ENCODE measurements around the gene MAPRE3. TPM values are rescaled to one million over a fixed set of nuclear protein-coding genes. Genes with fewer than 3 reads are reported as not detected.

The MAPRE3 gene
- total and polyA plus RNA-seq, 2 donors (not counting 3 experiments of a cell fraction or from before 2014, with no cell fraction given) = 4.4 to 6.1 TPM

DNA sequence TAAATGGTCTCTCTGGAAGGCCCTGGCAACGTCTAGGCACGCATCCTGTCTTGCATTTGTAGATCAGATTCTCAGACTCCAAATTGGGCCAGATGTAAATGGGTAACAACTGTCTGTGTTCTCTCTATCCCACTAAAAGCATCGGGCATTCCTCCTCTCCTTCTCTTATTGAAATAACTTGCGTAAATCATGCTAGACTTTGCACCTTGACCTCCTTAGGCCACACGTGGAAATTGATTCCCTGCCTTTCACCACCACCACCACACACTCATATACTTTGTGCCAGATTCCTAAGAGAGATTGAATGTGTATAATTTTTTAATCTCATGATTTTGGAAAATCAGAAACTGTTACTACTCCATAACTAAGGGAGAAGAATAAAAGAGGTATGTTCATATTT, 21.3 kb downstream of the MAPRE3 start:
- CTCF ChIA-PET = interaction anchor here (1.4 to 2.3 kb wide), 2 partner anchors 18 to 30 kb away, joined by 3 to 9 read pairs; no protein-coding TSS in a partner anchor
- Histone ChIP-seq H3K4me1 (ENCODE audit: control insufficient read depth, extremely low read depth, insufficient read depth, low read length) (peaks cover 7% of the 10 kb centered on the region), H4K20me1 (replicated peaks; ENCODE audit: control insufficient read depth, extremely low read depth, insufficient read depth, low read length) (no peaks in the 10 kb centered on the region), H3K36me3 (ENCODE audit: control insufficient read depth in 2 of 2, extremely low read depth in 1 of 2, insufficient read depth in 2 of 2, low read length in 2 of 2) (no peaks in the 10 kb centered on the region), H3K27me3 (ENCODE audit: control insufficient read depth in 2 of 2, insufficient read depth in 2 of 2, low read length in 2 of 2) (peaks cover 3 to 10% of the 10 kb centered on the region in 2 experiments), H3K79me2 (ENCODE audit: control insufficient read depth, insufficient read depth, low read length) (no peaks in the 10 kb centered on the region), H3K9ac (replicated peaks; ENCODE audit: extremely low read depth, insufficient read depth, low read length) (no peak overlapping the region), H3K4me2 (ENCODE audit: insufficient read depth, low read length) (no peak overlapping the region), H3K9me3 (replicated peaks; ENCODE audit: control insufficient read depth, insufficient read depth, low read length) (no peaks in the 10 kb centered on the region), H3K4me3 (replicated peaks in 1 of 3; ENCODE audit: insufficient read depth in 1 of 3, low read depth in 1 of 3, low read length in 3 of 3) (no peak overlapping the region), H3K9me1 (replicated peaks; ENCODE audit: control insufficient read depth, extremely low read depth, insufficient read depth, low read length) (no peaks in the 10 kb centered on the region), H3K27ac (ENCODE audit: insufficient read depth, low read depth, low read length) (no peak overlapping the region), H2AFZ (ENCODE audit: low read depth, low read length) (no peak overlapping the region)
- no peak for FAIRE-seq
- dilution Hi-C loops (cut with MboI; ENCODE audit: extremely low pct_ligation_motif_present, low sequenced_read_pairs) (no loop called here), intact Hi-C loops (cut with micrococcal nuclease) (no loop called here)
- TF ChIP-seq, protein P1, sequence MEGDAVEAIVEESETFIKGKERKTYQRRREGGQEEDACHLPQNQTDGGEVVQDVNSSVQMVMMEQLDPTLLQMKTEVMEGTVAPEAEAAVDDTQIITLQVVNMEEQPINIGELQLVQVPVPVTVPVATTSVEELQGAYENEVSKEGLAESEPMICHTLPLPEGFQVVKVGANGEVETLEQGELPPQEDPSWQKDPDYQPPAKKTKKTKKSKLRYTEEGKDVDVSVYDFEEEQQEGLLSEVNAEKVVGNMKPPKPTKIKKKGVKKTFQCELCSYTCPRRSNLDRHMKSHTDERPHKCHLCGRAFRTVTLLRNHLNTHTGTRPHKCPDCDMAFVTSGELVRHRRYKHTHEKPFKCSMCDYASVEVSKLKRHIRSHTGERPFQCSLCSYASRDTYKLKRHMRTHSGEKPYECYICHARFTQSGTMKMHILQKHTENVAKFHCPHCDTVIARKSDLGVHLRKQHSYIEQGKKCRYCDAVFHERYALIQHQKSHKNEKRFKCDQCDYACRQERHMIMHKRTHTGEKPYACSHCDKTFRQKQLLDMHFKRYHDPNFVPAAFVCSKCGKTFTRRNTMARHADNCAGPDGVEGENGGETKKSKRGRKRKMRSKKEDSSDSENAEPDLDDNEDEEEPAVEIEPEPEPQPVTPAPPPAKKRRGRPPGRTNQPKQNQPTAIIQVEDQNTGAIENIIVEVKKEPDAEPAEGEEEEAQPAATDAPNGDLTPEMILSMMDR (IDR thresholded peaks at IDR 0.05; ENCODE audit: extremely low read depth in 1 of 2, insufficient read depth in 1 of 2, low read depth in 1 of 2, low read length in 2 of 2) = no peak
- TF ChIP-seq MAX (IDR thresholded peaks at IDR 0.05; ENCODE audit: insufficient read depth, insufficient read length) (no peak), POLR2A (IDR thresholded peaks at IDR 0.05; ENCODE audit: low read depth, low read length) (no peak), FOS (IDR thresholded peaks at IDR 0.05; ENCODE audit: borderline replicate concordance, insufficient read depth, low read length) (no peak), EZH2 (IDR thresholded peaks at IDR 0.05; ENCODE audit: borderline replicate concordance, low read depth, low read length, severe bottlenecking) (no peak), GATA2 (IDR thresholded peaks at IDR 0.05; ENCODE audit: insufficient read depth, insufficient read length, low read depth, low read length) (no peak), JUN (IDR thresholded peaks at IDR 0.05; ENCODE audit: borderline replicate concordance, insufficient read depth, insufficient read length, low read depth) (no peak), POLR2AphosphoS5 (IDR thresholded peaks at IDR 0.05; ENCODE audit: insufficient read depth, low read depth, low read length) (no peak), MYC (IDR thresholded peaks at IDR 0.05; ENCODE audit: low read depth, low read length) (no peak)
- no peak for DNase-seq (ENCODE audit: low read depth, low spot score)
- no TSS peak for BruUV-seq (replicated peaks)
- POLR2A ChIA-PET = no interaction called here

Measured in endothelial cell of umbilical vein (primary cell).